ENCODE results near the gene PCDHGA3.

- TF ChIP-seq CTCF (IDR thresholded peaks at IDR 0.05) (no peak), POLR2A (IDR thresholded peaks at IDR 0.05) (no peak)
Observed at GRCh38 chr5:141362719-141363118, 19.1 kb downstream of the PCDHGA3 start.
